Neutrophil (primary cell): ENCODE measurements around the gene HBE1.

Source experiments
- H3K27ac ChIP-seq: fragments of 200-600 bp; sonication (generic); 2 replicates; pipeline ENCODE4 v1.5.1; 2016; ENCODE audit warnings: mild to moderate bottlenecking, moderate library complexity
- H3K27me3 ChIP-seq: fragments of 200-600 bp; sonication (generic); 2 replicates; pipeline ENCODE4 v1.6.0; 2016; ENCODE audit warnings: mild to moderate bottlenecking
- H3K36me3 ChIP-seq: fragments of 200-600 bp; sonication (generic); 2 replicates; pipeline ENCODE4 v1.5.1; 2017
- H3K4me1 ChIP-seq, 2 experiments: fragments of 200-600 bp in 1 of 2; sonication (generic) in 1 of 2; 1 replicate in 1 of 2; 2 replicates in 1 of 2; pipeline versions ENCODE4 v1.5.1 to v1.6.1; 2013 to 2016; ENCODE audit warnings: low read depth in 1 of 2, low read length in 1 of 2, mild to moderate bottlenecking in 1 of 2, moderate library complexity in 1 of 2; ENCODE audit not compliant: control insufficient read depth in 1 of 2, insufficient read depth in 1 of 2
- H3K4me3 ChIP-seq, 2 experiments: fragments of 200-600 bp in 1 of 2; sonication (generic) in 1 of 2; 1 replicate in 1 of 2; 2 replicates in 1 of 2; pipeline ENCODE4 v1.5.1; 2013 to 2016; ENCODE audit warnings: low read depth in 1 of 2, low read length in 1 of 2, mild to moderate bottlenecking in 1 of 2, moderate library complexity in 1 of 2
- H3K9me3 ChIP-seq: fragments of 200-600 bp; sonication (generic); 2 replicates; pipeline ENCODE4 v1.5.1; 2016
- TF ChIP-seq, protein P1 (sequence below): fragments of 200-600 bp; sonication (generic); IDR thresholded peaks from 2 replicates; pipeline ENCODE4 v1.5.1; 2016; ENCODE audit warnings: antibody characterized with exemption

HBE1 gene

DNA sequence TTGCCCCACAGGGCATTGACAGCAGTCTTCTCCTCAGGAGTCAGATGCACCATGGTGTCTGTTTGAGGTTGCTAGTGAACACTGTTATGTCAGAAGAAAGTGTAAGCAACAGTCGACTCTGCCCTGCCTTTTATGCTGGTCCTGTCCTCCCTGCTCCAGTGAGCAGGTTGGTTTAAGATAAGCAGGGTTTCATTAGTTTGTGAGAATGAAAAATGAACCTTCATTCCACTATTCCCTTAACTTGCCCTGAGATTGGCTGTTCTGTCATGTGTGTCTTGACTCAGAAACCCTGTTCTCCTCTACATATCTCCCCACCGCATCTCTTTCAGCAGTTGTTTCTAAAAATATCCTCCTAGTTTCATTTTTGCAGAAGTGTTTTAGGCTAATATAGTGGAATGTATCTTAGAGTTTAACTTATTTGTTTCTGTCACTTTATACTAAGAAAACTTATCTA is 35.3 kb downstream of the HBE1 start, which contains the start of gene HBD:
Gene HBD, minus strand, starts transcription at position 103 of the 454 bp plus-strand sequence. Its CDS starts 50 bp downstream, at position 53.
- Histone ChIP-seq H3K27me3 (no peaks in the 10 kb centered on the region), H3K27ac (no peak within 1 kb of the TSS), H3K4me1 (no peaks in the 10 kb centered on the region), H3K4me3 (no peak within 1 kb of the TSS), H3K9me3 (no peaks in the 10 kb centered on the region), H3K36me3 (no peaks in the 10 kb centered on the region)
- TF ChIP-seq, protein P1, sequence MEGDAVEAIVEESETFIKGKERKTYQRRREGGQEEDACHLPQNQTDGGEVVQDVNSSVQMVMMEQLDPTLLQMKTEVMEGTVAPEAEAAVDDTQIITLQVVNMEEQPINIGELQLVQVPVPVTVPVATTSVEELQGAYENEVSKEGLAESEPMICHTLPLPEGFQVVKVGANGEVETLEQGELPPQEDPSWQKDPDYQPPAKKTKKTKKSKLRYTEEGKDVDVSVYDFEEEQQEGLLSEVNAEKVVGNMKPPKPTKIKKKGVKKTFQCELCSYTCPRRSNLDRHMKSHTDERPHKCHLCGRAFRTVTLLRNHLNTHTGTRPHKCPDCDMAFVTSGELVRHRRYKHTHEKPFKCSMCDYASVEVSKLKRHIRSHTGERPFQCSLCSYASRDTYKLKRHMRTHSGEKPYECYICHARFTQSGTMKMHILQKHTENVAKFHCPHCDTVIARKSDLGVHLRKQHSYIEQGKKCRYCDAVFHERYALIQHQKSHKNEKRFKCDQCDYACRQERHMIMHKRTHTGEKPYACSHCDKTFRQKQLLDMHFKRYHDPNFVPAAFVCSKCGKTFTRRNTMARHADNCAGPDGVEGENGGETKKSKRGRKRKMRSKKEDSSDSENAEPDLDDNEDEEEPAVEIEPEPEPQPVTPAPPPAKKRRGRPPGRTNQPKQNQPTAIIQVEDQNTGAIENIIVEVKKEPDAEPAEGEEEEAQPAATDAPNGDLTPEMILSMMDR: no peak

- TF ChIP-seq, protein P1: no peak
- Histone ChIP-seq H3K27me3 (no peaks in the 10 kb centered on the region), H3K27ac (no peak overlapping the region), H3K36me3 (no peaks in the 10 kb centered on the region), H3K9me3 (no peaks in the 10 kb centered on the region), H3K4me3 (no peak overlapping the region), H3K4me1 (no peaks in the 10 kb centered on the region)
Observed at GRCh38 chr11:5233307-5233706, 36.4 kb downstream of the HBE1 start.

GRCh38 chr11:5232821-5233220 is 36.9 kb downstream of the HBE1 start:
- H3K9me3 ChIP-seq: no peaks in the 10 kb centered on the region
- H3K4me3 ChIP-seq: no peak overlapping the region
- TF ChIP-seq, protein P1: no peak
- H3K27me3 ChIP-seq: no peaks in the 10 kb centered on the region
- H3K27ac ChIP-seq: no peak overlapping the region
- H3K4me1 ChIP-seq: no peaks in the 10 kb centered on the region
- no peaks in the 10 kb centered on the region for H3K36me3 ChIP-seq

- H3K27ac ChIP-seq: no peak overlapping the region
- no peaks in the 10 kb centered on the region for H3K9me3 ChIP-seq
- no peaks in the 10 kb centered on the region for H3K27me3 ChIP-seq
- H3K36me3 ChIP-seq: no peaks in the 10 kb centered on the region
- H3K4me3 ChIP-seq: no peak overlapping the region
- TF ChIP-seq, protein P1: no peak
- H3K4me1 ChIP-seq: no peaks in the 10 kb centered on the region
Observed at GRCh38 chr11:5232176-5232575, 37.6 kb downstream of the HBE1 start.

DNA sequence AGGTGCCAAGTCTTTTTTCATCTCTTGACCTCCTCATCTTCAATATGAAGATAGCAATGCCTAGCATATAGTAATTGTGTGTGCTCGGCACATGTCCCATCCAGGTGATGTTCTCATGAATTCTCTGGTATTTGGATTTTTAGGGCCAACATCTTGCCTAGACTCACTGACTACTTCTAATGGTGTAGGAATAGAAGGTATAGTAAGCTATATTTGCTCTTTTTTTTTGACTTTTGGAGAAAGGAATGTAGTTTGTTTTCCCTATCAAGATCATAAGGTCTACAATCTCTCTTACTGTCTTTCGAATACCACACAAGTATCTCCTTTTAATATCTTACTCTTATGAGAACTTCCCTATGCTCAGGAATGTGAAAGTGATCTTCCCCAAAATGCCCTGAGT is 38.6 kb downstream of the HBE1 start:
- no peaks in the 10 kb centered on the region for H3K36me3 ChIP-seq
- no peaks in the 10 kb centered on the region for H3K9me3 ChIP-seq
- no peaks in the 10 kb centered on the region for H3K4me1 ChIP-seq
- H3K27me3 ChIP-seq: no peaks in the 10 kb centered on the region
- TF ChIP-seq, protein P1: no peak
- H3K27ac ChIP-seq: no peak overlapping the region
- H3K4me3 ChIP-seq: no peak overlapping the region

GRCh38 chr11:5230266-5230665 is 39.5 kb downstream of the HBE1 start:
- TF ChIP-seq, protein P1: no peak
- H3K4me1 ChIP-seq: no peaks in the 10 kb centered on the region
- no peak overlapping the region for H3K4me3 ChIP-seq

More at GRCh38 chr11:5230266-5230665, 39.5 kb downstream of the HBE1 start:
- H3K36me3 ChIP-seq: no peaks in the 10 kb centered on the region
- H3K27me3 ChIP-seq: no peaks in the 10 kb centered on the region
- H3K9me3 ChIP-seq: no peaks in the 10 kb centered on the region
- no peak overlapping the region for H3K27ac ChIP-seq
